NCI-H1436 (cell line): ENCODE measurements around the gene CIB4.

Experiments
- DNase-seq: peaks from one replicate; lab custom pipeline; 2025; lab: John Stamatoyannopoulos, UW

CIB4 gene

GRCh38 chr2:26581991-26582842 is 58.9 kb downstream of the CIB4 start:
- DNase-seq: no peak

GRCh38 chr2:26581266-26581990 is 59.7 kb downstream of the CIB4 start:
- DNase-seq: no peak

- DNase-seq: no peak
Measured at GRCh38 chr2:26580751-26581150, 60.4 kb downstream of the CIB4 start.

GRCh38 chr2:26580151-26580550 is 61.0 kb downstream of the CIB4 start:
- no peak for DNase-seq

GRCh38 chr2:26579723-26580040 is 61.5 kb downstream of the CIB4 start:
- no peak for DNase-seq

- no peak for DNase-seq
Measured at GRCh38 chr2:26579025-26579722, 62.0 kb downstream of the CIB4 start.

GRCh38 chr2:26578581-26578980 is 62.6 kb downstream of the CIB4 start:
- no peak for DNase-seq

- no peak for DNase-seq
Measured at GRCh38 chr2:26578113-26578458, 63.1 kb downstream of the CIB4 start.

- peak; percentile 59 for DNase-seq
Measured at GRCh38 chr2:26577442-26578112, 63.6 kb downstream of the CIB4 start.

GRCh38 chr2:26576565-26577441 is 64.4 kb downstream of the CIB4 start:
- no peak for DNase-seq

GRCh38 chr2:26575836-26576564 is 65.2 kb downstream of the CIB4 start:
- DNase-seq: no peak

- no peak for DNase-seq
Measured at GRCh38 chr2:26574900-26575560, 66.1 kb downstream of the CIB4 start.

- DNase-seq: no peak
Measured at GRCh38 chr2:26574066-26574899, 66.9 kb downstream of the CIB4 start.

GRCh38 chr2:26573241-26573925 is 67.8 kb downstream of the CIB4 start:
- no peak for DNase-seq

- no peak for DNase-seq
Measured at GRCh38 chr2:26572591-26572990, 68.6 kb downstream of the CIB4 start.

GRCh38 chr2:26571316-26571715 is 69.8 kb downstream of the CIB4 start:
- no peak for DNase-seq

GRCh38 chr2:26570083-26570430 is 71.1 kb downstream of the CIB4 start:
- DNase-seq: no peak

GRCh38 chr2:26569216-26570082 is 71.7 kb downstream of the CIB4 start:
- DNase-seq: no peak
